Transverse colon (tissue), 4 donors: ENCODE measurements around the gene GRK4. TPM values are rescaled to one million over a fixed set of nuclear protein-coding genes. Genes with fewer than 3 reads are reported as not detected.

Experiments
- DNase-seq: peaks from one replicate; pipeline ENCODE4 v3.0.0-alpha.2; 2019
- H3K27ac ChIP-seq, 4 donors: fragments of 200-600 bp; sonication (generic); 2 replicates each; pipeline ENCODE4 v1.5.1; 2016 to 2018; ENCODE audit warnings: inconsistent platforms in 4 of 4
- H3K27me3 ChIP-seq: fragments of 200-600 bp; sonication (generic); 2 replicates; pipeline ENCODE4 v1.5.1; 2017; ENCODE audit warnings: inconsistent platforms
- H3K36me3 ChIP-seq, 4 donors: fragments of 200-600 bp; sonication (generic); 2 replicates each; pipeline ENCODE4 v1.5.1; 2017 to 2019; ENCODE audit warnings: inconsistent platforms in 4 of 4
- H3K4me1 ChIP-seq, 4 donors: fragments of 200-600 bp; sonication (generic); 2 replicates each; pipeline ENCODE4 v1.5.1; 2017 to 2020; ENCODE audit warnings: inconsistent platforms in 4 of 4
- H3K4me3 ChIP-seq, 4 donors: fragments of 200-600 bp; sonication (generic); 1 replicate in 1 of 4; 2 replicates in 3 of 4; pipeline versions ENCODE4 v1.5.1 to v1.6.1; 2017 to 2019; ENCODE audit warnings: inconsistent platforms in 4 of 4
- H3K9me3 ChIP-seq, 2 donors: fragments of 200-600 bp; sonication (generic); 2 replicates each; pipeline ENCODE4 v1.5.1; 2017 to 2019; ENCODE audit warnings: inconsistent platforms in 2 of 2
- CTCF ChIP-seq, 5 experiments: fragments of 200-600 bp in 3 of 5; fragments of 450-650 bp in 2 of 5; sonication (generic) in 3 of 5; IDR thresholded peaks; 1 replicate in 2 of 5; 2 replicates in 3 of 5; pipeline ENCODE4 v1.5.1; 2016 to 2017; ENCODE audit warnings: antibody characterized with exemption in 5 of 5, inconsistent platforms in 3 of 5, mild to moderate bottlenecking in 2 of 5, moderate library complexity in 1 of 5
- EP300 ChIP-seq: sonication (generic); formaldehyde crosslinking; IDR thresholded peaks from one replicate; pipeline ENCODE4 v1.6.1; 2017; ENCODE audit warnings: antibody characterized with exemption, low read depth
- POLR2A ChIP-seq: fragments of 450-650 bp; IDR thresholded peaks from one replicate; pipeline ENCODE4 v1.6.1; 2016; ENCODE audit warnings: antibody characterized with exemption, mild to moderate bottlenecking, moderate library complexity
- POLR2AphosphoS5 ChIP-seq, 3 donors: sonication (generic); formaldehyde crosslinking; IDR thresholded peaks; one replicate each; pipeline ENCODE4 v1.6.1; 2016; ENCODE audit warnings: antibody characterized with exemption in 3 of 3
- WGBS, 2 donors: methylation state at CpG; one replicate each; pipeline ENCODE4 v1.1.5; 2018; ENCODE audit warnings: low coverage in 1 of 2; 5-methylcytosine and 5-hydroxymethylcytosine counted together
- in situ Hi-C, 4 donors: fragments of 200-750 bp; cut with MboI; loops; one replicate each; pipeline versions ENCODE4 v1.15.0 to v1.15.1; 2017; ENCODE audit warnings: low sequenced_read_pairs in 3 of 4, low pct_ligation_motif_present in 1 of 4, low pct_unique_long_range_greater_than_20kb in 1 of 4
- intact Hi-C: fragments of 100-400 bp; cut with DNase I; formaldehyde crosslinking; loops from one replicate; pipeline ENCODE4 v1.15.1; 2023; ENCODE audit warnings: low total_unique reads
- small RNA-seq, 4 donors: library from RNA; depleted of rRNA; stranded (forward); fragments of <200 nt; gene quantifications; one replicate each; pipeline ENCODE3, GENCODE V24; 2016
- total RNA-seq, 4 donors: library from RNA; depleted of rRNA; stranded (reverse); fragments of >200 nt; gene quantifications; one replicate each; pipeline ENCODE4 v1.1.0, GENCODE V29; 2016

The GRK4 gene
- total RNA-seq, 4 donors from 2014 or later: 2.5 to 7.9 (median 4.1) TPM

GRCh38 chr4:3085948-3086670 is 122.7 kb downstream of the GRK4 start:
- no peak overlapping the region for H3K4me3 ChIP-seq
- H3K9me3 ChIP-seq: no peaks in the 10 kb centered on the region
- intact Hi-C loops: no loop called here
- WGBS, 2 donors: 91 to 92% methylated on average over 6 to 10 of the region's 10 CpGs
- in situ Hi-C loops: no loop called here
- H3K27ac ChIP-seq: no peak overlapping the region
- no peak for TF ChIP-seq EP300
- TF ChIP-seq POLR2AphosphoS5 (IDR thresholded peaks at IDR 0.05): no peak
- TF ChIP-seq POLR2A: no peak
- no peak for TF ChIP-seq CTCF (IDR thresholded peaks at IDR 0.05)
- no peak for DNase-seq
- H3K4me1 ChIP-seq: peaks cover 0 to 21% (median 9%) of the 10 kb centered on the region in 4 donors
- H3K36me3 ChIP-seq: peaks cover 0 to 22% (median 2%) of the 10 kb centered on the region in 4 donors
- H3K27me3 ChIP-seq: no peaks in the 10 kb centered on the region

- WGBS, 2 donors: 88 to 89% methylated on average over 4 of the region's 4 CpGs
- no peak overlapping the region for H3K27ac ChIP-seq
- peaks cover 0 to 21% (median 11%) of the 10 kb centered on the region in 4 donors for H3K4me1 ChIP-seq
- no peak overlapping the region for H3K4me3 ChIP-seq
- TF ChIP-seq POLR2AphosphoS5 (IDR thresholded peaks at IDR 0.05) (no peak), EP300 (no peak), CTCF (IDR thresholded peaks at IDR 0.05) (no peak), POLR2A (no peak)
- in situ Hi-C loops (no loop called here), intact Hi-C loops (no loop called here)
- DNase-seq: no peak
- peaks cover 0 to 22% (median 2%) of the 10 kb centered on the region in 4 donors for H3K36me3 ChIP-seq
- no peaks in the 10 kb centered on the region for H3K9me3 ChIP-seq
- H3K27me3 ChIP-seq: no peaks in the 10 kb centered on the region
Measured at GRCh38 chr4:3087115-3087797, 123.9 kb downstream of the GRK4 start.

Small RNAs within 50 kb of the gene (small RNA-seq; reads per million reads assigned to genes)
- gene RF02134 (0 reads per million in 4 donors), gene RF02135 (0 reads per million in 4 donors), gene RNU6-204P (0 reads per million in 4 donors)

Other genes starting within 250 kb of the GRK4 start
- 100 to 1,000 TPM in 3 of 4 donors, 10 to 100 TPM in 1; 91.8 to 203 (median 129) TPM for gene TNIP2, start 207.2 kb upstream of the GRK4 start, total RNA-seq
- 100 to 1,000 TPM in 3 of 4 donors, 10 to 100 TPM in 1; 92.6 to 301 (median 117) TPM for gene SH3BP2, start 170.5 kb upstream of the GRK4 start, total RNA-seq
- gene ADD1, start 119.7 kb upstream of the GRK4 start, total RNA-seq: 100 to 1,000 TPM; 218 to 392 (median 299) TPM
- 10 to 100 TPM in 2 of 4 donors, 1 to 10 TPM in 2; 8.6 to 43.0 (median 12.8) TPM for gene NOP14, start 165 bp upstream of the GRK4 start, total RNA-seq
- not detected for gene HTT-AS, start 111.0 kb downstream of the GRK4 start, total RNA-seq
- gene HTT, start 111.1 kb downstream of the GRK4 start, total RNA-seq: 100 to 1,000 TPM in 1 of 4 donors, 10 to 100 TPM in 3; 40.0 to 111 (median 79.4) TPM